ENCODE results near the gene LRRC7.

LRRC7 gene

GRCh38 chr1:70169018-70169839, 601.5 kb downstream of the LRRC7 start:
- no peak for TF ChIP-seq CTCF (conservative IDR thresholded peaks at IDR 0.05; ENCODE audit: low read depth, low read length)
- H3K4me3 ChIP-seq (ENCODE audit: low read depth, low read length), result no peak overlapping the region
- no peak for DNase-seq (ENCODE audit: low read depth)

GRCh38 chr1:70171512-70171911, 603.8 kb downstream of the LRRC7 start:
- H3K4me3 ChIP-seq (ENCODE audit: low read depth, low read length), result no peak overlapping the region
- no peak for TF ChIP-seq CTCF (conservative IDR thresholded peaks at IDR 0.05; ENCODE audit: low read depth, low read length)
- DNase-seq (ENCODE audit: low read depth), result no peak

Measured in choroid plexus epithelial cell (primary cell).